ENCODE results near the gene IKZF3. TPM values are rescaled to one million over a fixed set of nuclear protein-coding genes. Genes with fewer than 3 reads are reported as not detected.

IKZF3 gene
- total RNA-seq, 2 experiments from 2014 or later: 39.7 to 39.9 TPM

DNA sequence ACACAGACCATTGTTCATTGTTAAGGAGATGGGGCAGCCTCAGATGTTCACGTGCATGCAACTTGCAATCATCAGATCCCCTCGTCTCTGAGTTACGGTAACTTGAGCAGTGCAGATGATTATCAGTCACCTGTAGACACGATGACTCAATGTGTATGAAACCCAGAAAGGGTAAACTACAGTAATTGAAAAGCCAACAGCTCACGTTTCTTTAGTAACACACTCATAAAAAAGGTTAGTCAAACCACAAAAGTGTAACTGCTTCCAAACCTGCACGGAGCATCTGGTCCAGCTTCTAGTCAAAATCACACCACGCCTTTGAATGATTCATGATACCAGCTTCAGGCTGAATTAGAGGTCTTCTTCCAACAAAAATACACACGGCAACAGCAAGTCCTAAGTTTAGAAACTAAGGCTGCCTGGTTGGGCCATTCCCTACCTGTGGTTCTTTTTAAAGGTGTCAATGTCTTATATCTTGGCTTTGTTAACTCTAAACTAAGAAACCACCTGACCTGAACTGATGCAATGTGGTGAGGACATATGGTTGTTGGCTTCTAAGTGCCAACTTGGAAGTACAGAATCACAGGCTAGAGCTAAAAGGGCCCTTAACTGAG, 94.0 kb downstream of the IKZF3 start:
- Histone ChIP-seq H3K4me3 (ENCODE audit: low read length) (peak overlapping the region; percentile 6), H3K27me3 (ENCODE audit: control insufficient read depth in 1 of 2, insufficient read depth in 2 of 2, low read length in 2 of 2) (no peaks in the 10 kb centered on the region), H3K4me1 (ENCODE audit: insufficient read depth, low read length) (peaks cover 82% of the 10 kb centered on the region), H3K36me3 (ENCODE audit: insufficient read depth, low read length) (peaks cover 53% of the 10 kb centered on the region), H3K9me3 (ENCODE audit: control insufficient read depth in 1 of 2, insufficient read depth in 1 of 2, low read length in 2 of 2) (no peaks in the 10 kb centered on the region), H3K27ac (ENCODE audit: low read depth in 1 of 2, low read length in 2 of 2) (peak overlapping the region; percentile 66 to 87)
- ATAC-seq (ENCODE audit: poor library complexity) (peak; percentile 83), DNase-seq (peak; percentile 23 to 87 (median 55))
- Mint-ChIP-seq H3K4me1 (ENCODE audit: low read depth) (peaks cover 100% of the 10 kb centered on the region), H3K9me3 (no peaks in the 10 kb centered on the region), H3K27ac (peak overlapping the region; percentile 84), H3K27me3 (no peaks in the 10 kb centered on the region), H3K4me3 (peak overlapping the region; percentile 8), H3K36me3 (ENCODE audit: low read depth) (peaks cover 82% of the 10 kb centered on the region)
- intact Hi-C loops (cut with DNase I, micrococcal nuclease): loop anchor here (1.0 to 10.0 kb wide), 6 partner anchors 12 to 155 kb away; partner anchors contain the start of genes IKZF3 (in 1 of the 2), LRRC3C (in 1 of the 2) and ORMDL3 (in 1 of the 2)
- CTCF ChIA-PET: interaction anchor here (0.7 to 2.2 kb wide), 13 partner anchors 11 to 211 kb away, joined by 3 to 11 read pairs (median 7); partner anchors contain the start of genes IKZF3, MIEN1 and PSMD3
- POLR2A ChIA-PET: interaction anchor here (0.6 to 1.9 kb wide), 21 partner anchors 9 to 157 kb away, joined by 3 to 23 read pairs (median 5); partner anchors contain the start of genes IKZF3 and ORMDL3
- TF ChIP-seq, protein P1, sequence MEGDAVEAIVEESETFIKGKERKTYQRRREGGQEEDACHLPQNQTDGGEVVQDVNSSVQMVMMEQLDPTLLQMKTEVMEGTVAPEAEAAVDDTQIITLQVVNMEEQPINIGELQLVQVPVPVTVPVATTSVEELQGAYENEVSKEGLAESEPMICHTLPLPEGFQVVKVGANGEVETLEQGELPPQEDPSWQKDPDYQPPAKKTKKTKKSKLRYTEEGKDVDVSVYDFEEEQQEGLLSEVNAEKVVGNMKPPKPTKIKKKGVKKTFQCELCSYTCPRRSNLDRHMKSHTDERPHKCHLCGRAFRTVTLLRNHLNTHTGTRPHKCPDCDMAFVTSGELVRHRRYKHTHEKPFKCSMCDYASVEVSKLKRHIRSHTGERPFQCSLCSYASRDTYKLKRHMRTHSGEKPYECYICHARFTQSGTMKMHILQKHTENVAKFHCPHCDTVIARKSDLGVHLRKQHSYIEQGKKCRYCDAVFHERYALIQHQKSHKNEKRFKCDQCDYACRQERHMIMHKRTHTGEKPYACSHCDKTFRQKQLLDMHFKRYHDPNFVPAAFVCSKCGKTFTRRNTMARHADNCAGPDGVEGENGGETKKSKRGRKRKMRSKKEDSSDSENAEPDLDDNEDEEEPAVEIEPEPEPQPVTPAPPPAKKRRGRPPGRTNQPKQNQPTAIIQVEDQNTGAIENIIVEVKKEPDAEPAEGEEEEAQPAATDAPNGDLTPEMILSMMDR (IDR thresholded peaks at IDR 0.05): no peak

DNA sequence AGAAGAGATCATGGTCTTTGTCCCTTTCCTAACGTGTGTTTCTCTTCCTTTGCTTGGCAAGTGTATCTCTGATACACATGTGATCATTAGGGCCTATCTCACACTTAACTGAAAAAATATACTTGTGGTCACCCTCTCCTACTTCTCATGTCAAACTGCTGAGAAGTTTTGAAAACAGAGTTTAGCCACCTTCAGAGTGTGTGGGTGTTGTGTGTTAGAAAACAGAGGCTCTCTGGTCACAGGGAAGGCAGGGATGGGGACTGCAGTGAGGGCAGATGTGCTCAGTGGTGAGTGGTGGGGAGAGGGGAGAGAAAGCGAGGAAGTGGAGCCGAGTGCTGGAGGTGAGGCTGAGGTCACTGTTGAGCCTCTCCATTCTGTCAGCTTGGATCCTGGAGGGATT, 97.0 kb downstream of the IKZF3 start:
- H3K36me3 ChIP-seq (ENCODE audit: insufficient read depth, low read length): peaks cover 80% of the 10 kb centered on the region
- POLR2A ChIA-PET: interaction anchor here (1.0 to 1.4 kb wide), 2 partner anchors 9 to 14 kb away, joined by 3 read pairs; no protein-coding TSS in a partner anchor
- CTCF ChIA-PET: no interaction called here
- H3K4me3 ChIP-seq (ENCODE audit: low read length): no peak overlapping the region
- peaks cover 84% of the 10 kb centered on the region for H3K4me1 Mint-ChIP-seq (ENCODE audit: low read depth)
- peaks cover 87% of the 10 kb centered on the region for H3K36me3 Mint-ChIP-seq (ENCODE audit: low read depth)
- DNase-seq (peak in 1 of 14 experiments; percentile 44), ATAC-seq (ENCODE audit: poor library complexity) (no peak)
- intact Hi-C loops (cut with DNase I, micrococcal nuclease): no loop called here
- peak overlapping the region; percentile 38 to 51 for H3K27ac ChIP-seq (ENCODE audit: low read depth in 1 of 2, low read length in 2 of 2)
- H3K9me3 ChIP-seq (ENCODE audit: control insufficient read depth in 1 of 2, insufficient read depth in 1 of 2, low read length in 2 of 2): no peaks in the 10 kb centered on the region
- no peaks in the 10 kb centered on the region for H3K27me3 Mint-ChIP-seq
- H3K27ac Mint-ChIP-seq: peak overlapping the region; percentile 84
- TF ChIP-seq, protein P1 (IDR thresholded peaks at IDR 0.05): no peak
- H3K4me3 Mint-ChIP-seq: no peak overlapping the region
- H3K27me3 ChIP-seq (ENCODE audit: control insufficient read depth in 1 of 2, insufficient read depth in 2 of 2, low read length in 2 of 2): no peaks in the 10 kb centered on the region
- H3K9me3 Mint-ChIP-seq: no peaks in the 10 kb centered on the region
- H3K4me1 ChIP-seq (ENCODE audit: insufficient read depth, low read length): peaks cover 68% of the 10 kb centered on the region

DNA sequence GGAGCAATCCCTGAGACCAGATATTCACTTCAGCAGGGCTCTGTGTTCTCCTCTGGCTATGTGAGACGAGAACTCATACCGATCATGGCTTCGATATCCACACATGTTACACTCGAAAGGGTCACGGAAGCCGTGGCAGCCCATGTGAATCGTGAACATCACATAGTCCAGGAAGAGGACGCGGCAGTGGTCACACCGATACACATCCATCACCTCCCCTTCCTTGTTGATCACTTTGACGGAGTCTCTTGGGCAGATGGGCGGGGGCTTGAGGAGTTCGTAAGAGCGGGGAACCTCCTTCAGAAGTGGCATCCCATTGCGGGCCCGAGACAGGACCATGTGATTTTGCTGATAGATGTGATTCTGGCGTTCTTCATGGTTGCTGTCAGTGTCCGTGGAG, 98.3 kb downstream of the IKZF3 start:
- ATAC-seq (ENCODE audit: poor library complexity) (no peak), DNase-seq (no peak)
- peaks cover 76% of the 10 kb centered on the region for H3K36me3 ChIP-seq (ENCODE audit: insufficient read depth, low read length)
- ChIA-PET POLR2A (interaction anchor here (2.0 kb wide), 1 partner anchor 10 kb away, joined by 7 read pairs; no protein-coding TSS in a partner anchor), CTCF (interaction anchor here (1.3 to 1.5 kb wide), 2 partner anchors 11 to 98 kb away, joined by 4 read pairs; partner anchors contain the start of gene IKZF3)
- peaks cover 60% of the 10 kb centered on the region for H3K4me1 ChIP-seq (ENCODE audit: insufficient read depth, low read length)
- H3K27ac ChIP-seq (ENCODE audit: low read depth in 1 of 2, low read length in 2 of 2): no peak overlapping the region
- Mint-ChIP-seq H3K4me3 (no peak overlapping the region), H3K27me3 (no peaks in the 10 kb centered on the region), H3K4me1 (ENCODE audit: low read depth) (peaks cover 76% of the 10 kb centered on the region), H3K9me3 (no peaks in the 10 kb centered on the region), H3K36me3 (ENCODE audit: low read depth) (peaks cover 87% of the 10 kb centered on the region), H3K27ac (peak overlapping the region; percentile 84)
- no peaks in the 10 kb centered on the region for H3K9me3 ChIP-seq (ENCODE audit: control insufficient read depth in 1 of 2, insufficient read depth in 1 of 2, low read length in 2 of 2)
- intact Hi-C loops (cut with DNase I, micrococcal nuclease): no loop called here
- H3K4me3 ChIP-seq (ENCODE audit: low read length): no peak overlapping the region
- no peaks in the 10 kb centered on the region for H3K27me3 ChIP-seq (ENCODE audit: control insufficient read depth in 1 of 2, insufficient read depth in 2 of 2, low read length in 2 of 2)
- TF ChIP-seq, protein P1 (IDR thresholded peaks at IDR 0.05): no peak
